Activated CD8-positive, alpha-beta memory T cell treated with anti-CD3 and anti-CD28 coated beads for 1 hour (primary cell): ENCODE results near the gene CKAP5.

Experiments used
- DNase-seq, 2 donors: peaks; one replicate each; pipeline ENCODE4 v3.0.0-alpha.2; 2020; ENCODE audit warnings: low read depth in 1 of 2; ENCODE audit errors: extremely low read depth in 1 of 2

Gene CKAP5

DNA sequence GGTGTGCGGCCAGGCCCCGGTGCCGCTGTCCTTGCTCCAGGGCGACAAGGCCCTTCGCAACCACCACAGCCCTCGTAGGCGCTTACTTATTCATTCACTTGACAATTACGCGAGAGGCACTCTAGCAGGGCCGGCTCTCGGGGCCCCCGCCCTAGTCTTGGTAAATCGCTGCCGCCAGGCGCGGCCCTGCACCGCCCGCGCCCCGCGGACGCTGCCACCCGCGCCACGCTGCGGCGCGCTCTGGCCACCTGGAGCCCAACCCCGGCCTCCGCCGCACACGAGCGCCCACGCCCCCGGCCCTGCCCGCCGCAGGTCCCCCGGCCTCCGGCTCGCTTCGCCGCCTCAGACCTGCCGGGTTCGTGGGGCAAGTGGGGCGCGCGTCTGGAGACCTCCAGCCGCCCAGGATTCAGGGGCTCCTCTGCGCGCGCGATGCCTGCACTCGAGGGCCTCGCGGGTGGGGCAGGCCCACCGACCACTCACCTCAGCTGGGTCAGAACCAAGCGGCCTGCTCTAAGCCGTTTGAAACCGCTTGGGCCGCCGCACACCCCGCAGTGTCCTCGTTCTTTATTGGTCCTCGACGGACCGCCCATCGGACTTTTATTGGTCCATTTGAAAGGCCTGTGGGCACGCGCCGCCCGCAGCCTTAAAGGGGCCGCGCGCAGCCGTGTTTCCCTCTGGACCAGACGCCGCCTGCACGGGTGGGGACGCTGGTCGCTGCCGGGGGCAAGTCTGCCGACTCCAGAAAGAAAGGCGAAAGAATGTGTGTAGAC, at the start of gene CKAP5:
Gene CKAP5, minus strand, starts transcription at position 541 of the 770 bp plus-strand sequence. CDS start 25,049 bp downstream, outside the sequence.
- peak; percentile 68 to 74 for DNase-seq

DNA sequence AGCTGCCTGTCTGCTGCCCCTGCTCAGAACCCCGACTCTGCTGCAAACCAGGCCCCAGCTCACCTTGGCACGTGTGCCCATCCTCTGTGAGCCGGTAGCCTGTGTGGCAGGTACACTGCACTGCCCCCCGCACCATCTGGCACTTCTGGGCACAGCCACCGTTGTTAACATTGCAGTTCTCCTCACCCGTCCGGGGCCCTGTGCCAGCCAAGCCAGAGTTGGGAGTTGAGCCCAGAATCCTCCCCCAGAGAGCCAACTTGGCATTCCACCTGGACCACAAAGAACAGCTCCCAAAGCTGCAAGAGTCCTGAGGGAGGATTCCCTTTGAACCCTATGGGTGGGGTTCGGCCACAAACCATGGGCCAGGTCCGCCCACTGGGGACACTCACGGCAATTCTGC, 49.7 kb upstream of the CKAP5 start:
- DNase-seq = no peak

DNA sequence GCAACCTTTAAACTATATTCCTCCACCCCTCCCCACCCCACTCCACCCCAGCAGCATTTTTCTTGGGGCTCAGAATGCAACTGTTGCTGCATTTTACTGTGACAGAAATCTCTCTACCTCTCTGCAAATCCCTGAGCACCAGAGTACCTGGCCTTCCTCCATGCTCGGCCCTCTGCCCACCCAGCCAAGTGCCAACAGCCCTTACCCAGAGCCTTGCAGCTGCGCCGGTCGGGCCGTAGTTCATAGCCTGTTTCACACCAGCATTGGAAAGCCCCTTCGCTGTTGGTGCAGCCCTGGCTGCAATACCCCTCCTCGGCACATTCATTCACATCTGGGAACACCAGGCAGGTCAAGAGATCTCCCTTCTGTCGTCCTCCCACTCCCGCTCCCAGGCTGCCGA, 48.9 kb upstream of the CKAP5 start:
- DNase-seq = no peak

DNA sequence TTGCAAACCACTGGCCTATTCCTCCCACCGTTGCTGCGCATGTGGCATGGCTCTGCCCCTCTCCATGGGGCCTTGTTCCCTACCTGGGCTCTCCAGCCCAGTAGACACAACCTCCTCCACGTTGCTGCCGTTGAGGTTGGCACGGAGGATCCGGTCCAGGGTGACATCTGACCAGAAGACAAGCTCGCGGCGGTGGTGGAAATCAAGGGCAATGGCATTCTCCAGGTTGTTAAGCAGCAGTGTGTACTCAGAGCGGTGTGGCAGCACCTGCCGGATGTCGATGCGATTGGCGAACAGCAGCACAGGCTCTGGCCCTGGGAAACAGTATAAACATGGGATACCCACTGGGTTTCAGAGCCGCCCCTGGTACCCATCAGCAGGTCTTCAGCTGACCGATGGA, 48.4 kb upstream of the CKAP5 start:
- DNase-seq = no peak

DNA sequence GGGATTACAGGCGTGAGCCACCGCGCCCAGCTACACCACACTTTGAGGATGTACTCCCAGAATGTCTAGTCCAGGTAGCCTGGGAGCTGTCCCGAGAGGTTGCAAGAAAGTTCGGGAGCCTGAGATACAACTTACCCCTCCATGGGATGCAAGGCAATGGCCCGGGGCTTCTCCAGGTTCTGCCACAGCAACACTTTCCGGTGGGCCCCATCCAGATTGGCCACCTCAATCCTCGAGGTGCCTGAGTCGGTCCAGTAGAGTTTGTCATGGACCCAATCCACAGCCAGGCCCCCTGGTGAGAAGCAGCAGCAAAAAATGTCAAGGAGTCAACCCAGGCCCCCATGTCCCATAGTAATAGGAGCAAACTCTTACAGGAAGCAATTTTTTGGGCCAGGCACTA, 46.8 kb upstream of the CKAP5 start:
- DNase-seq = no peak

DNA sequence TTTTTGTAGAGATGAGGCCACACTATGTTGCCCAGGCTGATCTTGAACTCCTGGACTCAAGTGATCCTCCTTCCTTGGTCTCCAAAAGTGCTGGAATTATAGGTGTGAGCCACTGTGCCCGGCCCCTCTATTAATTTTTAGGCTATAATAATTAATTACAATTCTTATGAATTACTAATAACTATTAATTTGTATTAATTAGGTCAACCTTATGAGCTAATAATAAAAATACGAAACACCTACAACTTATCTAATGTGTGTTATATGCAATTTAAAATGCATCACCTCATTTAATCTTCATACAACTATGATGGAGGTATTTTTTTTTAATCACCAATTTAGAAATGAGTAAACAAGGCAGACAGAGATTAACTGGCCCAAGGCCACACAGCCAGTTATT, 46.0 kb upstream of the CKAP5 start:
- DNase-seq = no peak

DNA sequence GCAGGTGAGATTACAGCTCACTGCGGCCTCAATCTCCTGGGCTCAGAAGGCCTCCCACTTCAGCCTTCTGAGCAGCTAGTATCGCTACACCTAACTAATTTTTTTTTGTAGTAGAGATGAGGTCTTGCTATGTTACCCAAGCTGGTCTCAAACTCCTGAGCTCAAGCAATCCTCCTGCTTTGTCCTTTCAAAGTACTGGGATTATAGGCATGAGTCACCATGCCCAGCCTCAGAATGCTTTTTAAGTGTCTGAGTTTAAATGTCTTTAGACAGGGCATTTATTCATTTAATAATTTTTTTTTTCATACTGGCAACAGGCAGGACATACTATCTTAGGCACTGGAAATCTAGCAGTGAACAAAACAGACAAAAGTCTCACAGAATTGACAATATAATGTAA, 44.6 kb upstream of the CKAP5 start:
- DNase-seq = no peak

DNA sequence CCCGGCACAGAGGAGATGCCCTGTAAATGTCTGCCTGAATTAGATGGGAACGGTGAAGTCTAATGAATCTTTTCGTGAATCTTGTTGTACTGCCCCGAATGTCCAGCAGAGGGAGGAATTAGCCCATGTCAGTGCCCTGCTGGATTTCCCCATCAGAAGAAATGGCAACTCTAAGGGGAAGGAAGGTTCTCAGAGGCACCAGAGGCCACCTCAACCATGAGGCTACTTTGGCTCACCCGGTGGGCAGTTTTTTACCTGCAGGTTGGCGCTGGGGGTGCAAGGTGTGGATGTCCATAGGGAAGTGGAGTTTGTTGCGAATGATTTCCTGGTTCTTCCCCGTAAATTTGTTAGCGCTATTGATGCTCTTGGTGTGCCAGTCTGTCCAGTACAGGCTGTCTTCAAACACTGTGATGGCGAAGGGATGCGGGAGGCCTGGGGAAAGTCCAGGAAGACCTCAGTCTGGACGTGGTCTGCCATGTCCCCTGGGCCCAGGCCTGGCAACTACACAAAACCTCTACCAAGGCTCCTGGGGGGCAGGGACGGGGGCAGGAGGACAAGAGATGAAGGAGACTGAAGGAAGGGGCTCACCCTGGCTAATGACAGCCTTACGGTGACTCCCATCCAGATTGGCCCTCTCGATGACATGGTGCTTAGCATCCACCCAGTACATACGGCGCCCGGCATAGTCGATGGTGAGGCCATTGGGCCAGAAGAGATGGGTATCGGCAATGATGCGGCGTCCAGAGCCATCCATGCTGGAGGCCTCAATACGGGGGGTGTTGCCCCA, 43.8 kb upstream of the CKAP5 start:
- DNase-seq = peak; percentile 30 to 51

DNA sequence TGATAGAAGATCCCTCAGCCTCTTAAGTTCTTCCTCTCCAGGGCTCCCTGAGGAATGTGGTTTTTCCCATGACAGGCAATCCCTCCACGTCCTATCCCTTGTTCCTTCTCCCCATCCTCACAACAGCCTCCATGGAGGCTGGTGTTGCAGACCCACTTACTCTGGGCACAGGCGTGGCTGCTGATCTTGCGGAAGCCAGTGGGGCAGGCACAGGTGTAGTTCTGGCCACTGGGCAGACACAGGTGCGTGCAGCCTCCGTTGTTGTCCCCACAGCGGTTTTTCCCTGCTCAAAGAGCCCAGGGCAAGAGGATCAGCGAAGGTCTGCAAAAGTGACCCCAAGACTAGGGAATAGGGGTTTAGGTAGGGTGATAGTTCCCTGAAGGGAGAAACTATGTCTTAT, 43.2 kb upstream of the CKAP5 start:
- DNase-seq = no peak

DNA sequence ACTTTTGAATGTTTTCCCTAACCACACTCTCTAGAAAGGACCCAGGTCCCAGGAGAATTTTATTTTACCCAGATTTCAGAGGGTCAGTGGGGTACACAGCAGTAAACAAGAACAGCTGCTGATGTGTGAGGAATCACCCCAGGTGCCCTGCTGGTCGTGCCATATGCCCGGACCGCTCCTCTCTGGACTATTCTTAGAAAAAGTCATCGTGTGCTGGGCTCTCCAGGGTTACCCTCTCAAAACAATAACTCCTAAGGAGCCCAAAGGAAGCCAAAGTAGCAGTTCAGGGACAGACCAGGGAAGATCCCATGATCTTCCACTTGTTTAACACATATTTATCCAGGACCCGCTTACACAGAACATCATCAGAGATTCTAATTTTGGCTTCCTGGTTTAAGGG, 42.6 kb upstream of the CKAP5 start:
- DNase-seq = no peak

DNA sequence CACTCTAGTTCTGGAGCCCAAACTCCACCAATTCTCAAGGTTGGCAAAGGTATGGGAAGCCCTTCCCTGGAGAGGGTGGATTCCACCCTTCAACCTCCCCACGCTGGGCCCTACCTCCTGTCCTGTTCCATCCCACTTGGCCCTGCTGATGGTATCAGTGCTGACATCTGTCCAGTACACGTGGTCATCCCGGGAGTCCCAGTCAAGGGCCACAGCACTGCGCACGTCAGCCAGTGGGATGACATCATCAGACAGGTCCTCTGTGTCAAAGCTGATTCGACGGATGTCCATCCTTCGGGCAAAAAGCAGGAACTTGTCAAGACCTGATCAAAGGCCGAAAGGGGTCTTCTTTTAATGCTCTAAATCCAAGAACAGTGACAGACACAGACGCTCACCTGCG, 40.1 kb upstream of the CKAP5 start:
- no peak for DNase-seq

DNA sequence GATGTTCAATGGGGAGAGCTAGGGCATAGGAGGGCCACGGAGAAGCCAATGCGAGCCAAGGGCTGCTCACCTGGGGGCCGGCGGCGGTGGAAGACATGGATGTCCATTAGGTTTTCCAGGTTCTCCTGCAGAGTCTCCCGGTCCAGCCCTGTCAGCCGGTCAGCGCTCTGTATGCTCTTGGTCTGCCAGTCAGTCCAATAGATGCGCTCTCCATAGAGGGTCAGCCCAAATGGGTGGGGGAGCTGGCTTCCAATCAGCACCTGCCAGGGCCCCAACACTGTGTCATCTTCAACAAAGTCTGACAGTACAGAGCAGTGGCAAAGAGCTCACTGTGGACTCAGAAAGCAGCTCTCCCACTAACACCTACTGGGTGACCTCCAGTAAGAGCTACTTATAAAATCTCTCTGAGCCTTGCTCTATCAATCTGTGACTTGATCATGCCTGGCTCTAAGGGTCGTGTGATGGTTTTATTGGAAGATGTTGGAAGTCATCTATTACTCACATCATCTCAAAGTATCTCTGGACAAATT, 33.0 kb upstream of the CKAP5 start:
- no peak for DNase-seq

DNA sequence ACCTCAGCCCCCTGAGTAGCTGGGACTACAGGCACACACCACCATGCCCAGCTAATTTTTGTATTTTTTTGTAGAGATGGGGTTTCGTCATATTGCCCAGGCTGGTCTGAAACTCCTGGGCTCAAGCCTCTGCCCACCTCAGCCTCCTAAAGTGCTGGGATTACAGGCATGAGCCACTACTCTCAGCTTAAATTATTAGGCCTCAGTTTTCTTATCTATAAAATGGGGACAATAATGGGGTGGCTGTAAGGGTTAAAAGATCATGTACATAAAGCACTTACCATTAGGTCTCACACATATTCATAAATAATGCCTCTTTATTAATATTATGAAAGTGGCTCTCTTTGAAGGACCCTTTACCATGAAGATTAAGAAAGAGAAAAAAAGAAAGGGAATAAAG, 31.5 kb upstream of the CKAP5 start:
- DNase-seq = no peak

DNA sequence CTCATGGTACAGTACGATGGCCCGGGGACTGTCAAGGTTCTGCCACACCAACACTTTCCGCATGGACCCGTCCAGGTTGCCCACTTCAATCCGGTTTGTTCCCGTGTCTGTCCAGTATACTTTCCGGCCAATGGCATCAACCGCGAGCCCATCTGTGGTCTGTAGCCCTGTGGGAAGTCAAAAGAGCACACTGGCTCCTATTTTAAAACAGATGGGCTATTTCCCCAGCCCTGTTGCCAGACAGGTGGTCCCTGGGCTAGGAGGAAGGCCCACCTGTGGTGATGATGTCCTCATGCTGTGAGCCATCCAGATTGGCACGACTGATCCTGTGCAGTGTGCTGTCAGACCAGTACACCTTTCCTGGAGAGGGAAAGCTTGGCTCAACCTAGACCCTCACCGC, 30.4 kb upstream of the CKAP5 start:
- no peak for DNase-seq

DNA sequence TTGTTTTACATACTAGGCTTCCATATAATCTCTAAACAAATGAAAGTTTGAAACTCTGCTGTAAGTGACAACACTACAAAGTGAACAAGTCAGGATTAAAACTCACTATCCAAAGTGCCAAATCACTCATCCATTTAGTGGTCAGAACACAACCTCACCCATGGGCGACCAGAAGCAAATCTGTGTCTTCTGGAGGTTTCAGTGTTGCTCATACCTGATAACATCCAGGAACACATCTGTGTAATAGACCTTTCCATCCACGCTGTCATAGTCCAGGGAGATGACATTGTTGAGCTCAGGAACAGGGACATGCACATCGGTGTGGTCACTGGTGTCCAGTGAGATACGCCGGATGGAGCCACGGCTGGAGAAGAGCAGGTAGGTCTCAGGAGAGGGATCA, 28.5 kb upstream of the CKAP5 start:
- no peak for DNase-seq

DNA sequence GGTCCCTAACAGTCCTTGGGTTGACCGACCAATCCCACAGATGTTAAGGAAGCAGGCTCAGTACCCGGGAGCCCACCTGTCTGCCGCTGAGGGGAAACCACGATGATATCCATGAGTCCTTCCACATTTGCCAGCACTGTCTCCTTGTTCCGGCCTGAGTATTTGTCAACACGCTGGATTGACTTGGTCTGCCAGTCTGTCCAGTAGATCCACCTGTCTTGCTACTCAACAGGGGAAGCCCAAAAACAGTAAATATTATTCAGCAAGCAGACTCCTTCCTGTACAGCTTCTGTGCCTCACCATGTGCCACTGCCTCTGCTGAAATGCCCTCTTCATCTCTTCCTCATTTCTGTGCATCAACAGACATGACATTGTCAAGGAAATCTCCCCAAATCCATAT, 22.8 kb upstream of the CKAP5 start:
- DNase-seq = no peak

DNA sequence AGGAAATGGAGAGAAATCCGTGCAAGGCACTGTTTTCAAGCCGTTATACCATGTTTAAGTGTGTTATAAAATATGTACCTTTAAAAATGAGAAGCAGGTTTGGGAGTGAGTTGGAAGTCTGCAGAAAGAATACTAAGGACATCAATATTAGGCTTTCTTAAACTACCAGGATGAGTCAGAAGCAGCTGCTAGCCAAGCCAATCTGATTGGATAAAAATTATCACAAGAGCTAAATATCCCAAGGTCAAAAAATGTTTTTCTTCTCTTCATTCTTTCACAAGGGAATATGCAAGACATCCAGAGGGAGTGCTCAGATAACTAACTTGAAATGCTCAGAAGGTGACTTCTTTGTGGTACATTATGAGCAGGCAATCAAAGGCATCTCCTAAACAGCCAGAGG, 19.3 kb upstream of the CKAP5 start:
- no peak for DNase-seq

DNA sequence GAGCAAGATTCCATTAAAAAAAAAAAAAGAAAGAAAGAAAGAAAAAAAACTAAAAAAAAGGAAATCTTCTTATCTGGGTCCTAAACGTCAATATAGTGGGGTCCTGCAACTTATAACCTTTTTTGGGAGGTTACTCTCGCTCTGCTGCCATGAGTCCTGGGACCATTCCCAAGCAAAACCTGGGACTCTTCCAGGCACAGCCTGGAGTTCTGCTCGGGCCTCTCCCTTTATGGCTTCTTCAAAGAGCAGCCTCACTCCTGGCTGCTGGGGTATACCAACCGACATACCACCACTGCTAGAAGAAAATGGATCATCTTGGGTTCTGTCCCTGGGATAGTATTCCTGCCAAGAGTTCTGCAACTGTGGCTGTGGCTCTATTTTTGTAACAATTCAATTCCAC, 14.1 kb upstream of the CKAP5 start:
- no peak for DNase-seq

DNA sequence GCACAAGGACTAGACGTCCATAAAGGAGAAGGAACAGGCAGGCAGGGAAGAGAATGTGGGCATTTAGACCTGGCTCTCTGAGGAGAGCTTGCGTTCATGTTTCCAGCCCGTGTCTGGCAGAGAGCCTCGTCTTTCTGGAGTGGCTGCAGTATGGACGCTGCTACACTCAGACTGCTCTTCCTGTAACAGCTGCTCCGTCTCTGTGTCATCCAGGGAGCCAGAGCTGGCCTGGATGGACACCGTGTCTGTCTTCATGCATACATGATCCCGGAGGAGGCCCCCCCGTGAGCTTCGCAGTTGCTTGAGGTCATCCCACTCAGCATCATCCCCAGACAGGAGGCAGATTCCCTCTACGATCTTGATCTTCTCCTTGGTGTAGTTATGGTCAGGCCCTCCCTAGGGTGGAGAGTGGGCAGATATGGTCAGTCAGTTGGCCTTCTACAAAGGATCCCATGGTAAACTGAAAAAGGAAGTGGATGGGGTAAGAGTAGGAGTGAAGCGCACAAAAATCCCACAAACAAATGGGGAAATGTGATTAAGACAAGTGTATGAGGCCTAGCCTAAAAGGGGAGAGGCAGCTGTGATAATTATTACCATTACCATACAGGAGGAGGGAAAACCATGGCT, 13.0 kb upstream of the CKAP5 start:
- DNase-seq = no peak

DNA sequence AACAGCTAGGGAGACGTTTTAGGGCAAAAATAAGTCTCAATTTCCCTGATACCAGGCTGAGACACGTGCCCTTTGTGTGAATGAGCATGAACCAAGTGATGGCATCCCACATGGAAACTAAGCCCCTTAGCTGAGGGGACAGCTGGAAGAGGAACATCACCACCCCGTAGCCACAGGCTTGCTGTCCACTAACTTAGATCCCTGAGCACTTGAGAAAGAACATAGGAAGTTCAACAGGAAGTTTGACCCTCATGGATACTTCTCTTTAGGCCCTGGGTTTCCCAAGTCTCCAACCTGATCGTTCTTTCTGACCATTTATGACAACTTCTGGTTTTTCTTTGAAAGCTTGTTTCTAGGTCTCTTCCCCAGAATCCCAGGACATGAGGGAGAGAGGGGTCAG, 11.6 kb upstream of the CKAP5 start:
- no peak for DNase-seq

DNA sequence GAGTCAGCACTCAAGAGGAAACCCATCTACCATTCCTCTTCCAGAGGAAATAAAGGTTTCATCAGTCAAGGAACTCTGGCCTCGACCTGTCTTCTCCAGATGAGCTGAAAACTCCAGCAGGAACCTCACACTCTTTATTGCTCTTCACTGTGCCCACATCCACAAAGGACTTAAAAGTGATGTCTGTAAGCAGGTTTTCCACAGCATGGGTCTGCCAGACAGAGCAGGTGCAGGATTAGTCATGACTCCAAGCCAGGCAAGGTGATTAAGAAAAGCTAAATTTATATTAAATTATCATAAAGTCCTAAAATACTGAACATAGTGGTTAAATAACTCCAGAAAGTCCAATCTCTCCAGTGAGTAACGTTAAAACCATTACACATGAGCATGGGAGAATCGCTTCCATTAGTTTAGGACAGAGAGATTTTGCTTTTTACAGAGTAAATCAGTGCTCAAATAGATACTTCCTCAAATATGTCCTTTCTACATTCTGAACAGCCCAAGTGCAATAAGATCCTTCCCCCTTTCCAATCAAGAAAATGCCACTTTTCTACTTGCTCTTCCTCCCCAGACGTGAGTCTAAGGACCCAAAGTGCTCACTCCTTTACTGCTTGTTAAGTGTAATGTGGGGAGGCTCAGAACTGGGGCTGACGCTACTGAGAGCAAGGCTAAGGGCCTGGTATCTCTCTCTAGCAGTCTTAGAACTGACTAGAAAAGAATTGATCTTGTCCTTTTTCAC, 10.7 kb upstream of the CKAP5 start:
- DNase-seq = no peak
